ENCODE measurements around the gene ISYNA1.

DNA sequence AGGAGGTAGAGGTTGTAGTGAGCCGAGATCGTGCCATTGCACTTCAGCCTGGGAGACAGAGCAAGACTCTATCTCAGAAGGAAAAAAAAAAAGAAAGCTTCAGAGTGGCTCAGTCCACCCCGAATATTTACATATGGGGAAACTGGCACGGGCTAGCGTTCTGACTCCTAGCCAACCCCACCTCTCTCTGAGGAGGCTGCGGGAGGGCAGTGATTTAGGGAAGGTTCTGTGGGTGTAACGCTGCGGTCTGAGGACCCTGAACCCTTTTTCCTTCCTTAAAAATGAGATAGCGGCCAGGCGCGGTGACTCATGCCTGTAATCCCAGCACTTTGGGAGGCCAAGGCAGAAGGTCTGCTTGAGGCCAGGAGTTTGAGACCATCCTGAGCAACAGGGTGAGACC, 45.5 kb downstream of the ISYNA1 start:
- TF ChIP-seq POLR2AphosphoS5 (IDR thresholded peaks at IDR 0.05) = peak; percentile 26 to 83 (median 67)
- TF ChIP-seq, protein P1, sequence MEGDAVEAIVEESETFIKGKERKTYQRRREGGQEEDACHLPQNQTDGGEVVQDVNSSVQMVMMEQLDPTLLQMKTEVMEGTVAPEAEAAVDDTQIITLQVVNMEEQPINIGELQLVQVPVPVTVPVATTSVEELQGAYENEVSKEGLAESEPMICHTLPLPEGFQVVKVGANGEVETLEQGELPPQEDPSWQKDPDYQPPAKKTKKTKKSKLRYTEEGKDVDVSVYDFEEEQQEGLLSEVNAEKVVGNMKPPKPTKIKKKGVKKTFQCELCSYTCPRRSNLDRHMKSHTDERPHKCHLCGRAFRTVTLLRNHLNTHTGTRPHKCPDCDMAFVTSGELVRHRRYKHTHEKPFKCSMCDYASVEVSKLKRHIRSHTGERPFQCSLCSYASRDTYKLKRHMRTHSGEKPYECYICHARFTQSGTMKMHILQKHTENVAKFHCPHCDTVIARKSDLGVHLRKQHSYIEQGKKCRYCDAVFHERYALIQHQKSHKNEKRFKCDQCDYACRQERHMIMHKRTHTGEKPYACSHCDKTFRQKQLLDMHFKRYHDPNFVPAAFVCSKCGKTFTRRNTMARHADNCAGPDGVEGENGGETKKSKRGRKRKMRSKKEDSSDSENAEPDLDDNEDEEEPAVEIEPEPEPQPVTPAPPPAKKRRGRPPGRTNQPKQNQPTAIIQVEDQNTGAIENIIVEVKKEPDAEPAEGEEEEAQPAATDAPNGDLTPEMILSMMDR (IDR thresholded peaks at IDR 0.05 in 8 of 11, conservative IDR thresholded peaks at IDR 0.05 in 3 of 11) = no peak
